ENCODE data around the gene MYO1B. TPM values are rescaled to one million over a fixed set of nuclear protein-coding genes. Genes with fewer than 3 reads are reported as not detected.

MYO1B gene
- total RNA-seq, 1 experiment from 2014 or later: 80.3 TPM

DNA sequence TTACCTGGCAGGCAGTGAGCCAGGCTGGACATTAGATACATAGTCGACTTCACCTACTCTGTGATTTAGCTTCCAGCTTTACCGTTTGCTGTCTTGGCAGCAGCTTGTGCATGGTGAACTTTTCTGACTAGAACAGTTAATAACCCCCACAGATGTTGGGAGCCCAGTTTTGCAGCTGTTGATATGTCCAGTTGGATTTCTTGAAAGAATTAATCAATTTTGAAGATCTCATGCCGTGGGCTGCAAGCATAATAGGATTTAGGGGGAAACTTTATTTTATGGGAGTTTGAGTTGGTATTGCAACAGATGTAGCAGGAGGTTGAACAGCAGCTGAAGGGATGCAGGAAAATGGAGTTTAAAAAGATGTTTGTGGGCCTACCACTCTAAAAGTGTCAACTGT is 13.8 kb downstream of the MYO1B start:
- no TSS peak for BruUV-seq (replicated peaks)
- TF ChIP-seq, protein P1, sequence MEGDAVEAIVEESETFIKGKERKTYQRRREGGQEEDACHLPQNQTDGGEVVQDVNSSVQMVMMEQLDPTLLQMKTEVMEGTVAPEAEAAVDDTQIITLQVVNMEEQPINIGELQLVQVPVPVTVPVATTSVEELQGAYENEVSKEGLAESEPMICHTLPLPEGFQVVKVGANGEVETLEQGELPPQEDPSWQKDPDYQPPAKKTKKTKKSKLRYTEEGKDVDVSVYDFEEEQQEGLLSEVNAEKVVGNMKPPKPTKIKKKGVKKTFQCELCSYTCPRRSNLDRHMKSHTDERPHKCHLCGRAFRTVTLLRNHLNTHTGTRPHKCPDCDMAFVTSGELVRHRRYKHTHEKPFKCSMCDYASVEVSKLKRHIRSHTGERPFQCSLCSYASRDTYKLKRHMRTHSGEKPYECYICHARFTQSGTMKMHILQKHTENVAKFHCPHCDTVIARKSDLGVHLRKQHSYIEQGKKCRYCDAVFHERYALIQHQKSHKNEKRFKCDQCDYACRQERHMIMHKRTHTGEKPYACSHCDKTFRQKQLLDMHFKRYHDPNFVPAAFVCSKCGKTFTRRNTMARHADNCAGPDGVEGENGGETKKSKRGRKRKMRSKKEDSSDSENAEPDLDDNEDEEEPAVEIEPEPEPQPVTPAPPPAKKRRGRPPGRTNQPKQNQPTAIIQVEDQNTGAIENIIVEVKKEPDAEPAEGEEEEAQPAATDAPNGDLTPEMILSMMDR (IDR thresholded peaks at IDR 0.05; ENCODE audit: insufficient read depth in 1 of 2, low read depth in 1 of 2, low read length in 1 of 2, severe bottlenecking in 1 of 2, unreplicated experiment in 1 of 2): no peak
- Histone ChIP-seq H3K36me3 (ENCODE audit: control insufficient read depth, insufficient read depth, low read length) (no peaks in the 10 kb centered on the region), H3K27me3 (replicated peaks; ENCODE audit: control insufficient read depth, insufficient read depth, low read length) (no peaks in the 10 kb centered on the region), H3K4me1 (0 out of 2 replicates have a peak, but pooled peaks cover 7% of the 10 kb centered on the region), H3K4me3 (ENCODE audit: low read depth, low read length) (no peak overlapping the region), H3K9me3 (no peaks in the 10 kb centered on the region)
- no peak for DNase-seq
- H3K36me3 Mint-ChIP-seq (ENCODE audit: insufficient read depth, unreplicated experiment): no peaks in the 10 kb centered on the region
- ChIA-PET POLR2A (no interaction called here), CTCF (no interaction called here)
- H3K4me3 Mint-ChIP-seq (ENCODE audit: unreplicated experiment): no peak overlapping the region
- intact Hi-C loops (cut with micrococcal nuclease; ENCODE audit: unreplicated experiment): no loop called here
- H3K27me3 Mint-ChIP-seq (ENCODE audit: insufficient read depth, unreplicated experiment): no peaks in the 10 kb centered on the region
- H3K27ac Mint-ChIP-seq (ENCODE audit: unreplicated experiment): no peak overlapping the region
- H3K4me1 Mint-ChIP-seq (ENCODE audit: low read depth, unreplicated experiment): peaks cover 17% of the 10 kb centered on the region
- H3K9me3 Mint-ChIP-seq (ENCODE audit: unreplicated experiment): no peaks in the 10 kb centered on the region

DNA sequence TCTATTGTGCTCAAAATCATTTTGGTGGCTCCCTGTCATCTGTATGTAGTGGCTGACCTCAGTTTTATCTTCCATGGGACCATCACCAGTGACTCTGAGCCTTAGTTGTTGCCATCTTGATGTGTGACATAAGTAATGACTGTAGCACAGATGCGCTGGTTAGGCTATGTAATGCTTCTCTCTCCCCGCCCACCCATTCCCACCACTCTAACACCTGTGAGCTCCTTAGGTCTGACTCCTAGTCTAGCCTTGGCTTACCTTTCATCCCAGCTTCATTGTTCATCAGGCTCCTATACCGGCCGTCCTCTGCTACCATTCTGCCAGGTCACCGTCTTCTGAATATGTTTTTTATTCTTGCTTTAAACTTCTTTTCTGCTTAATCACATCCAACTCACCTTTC is 17.2 kb downstream of the MYO1B start:
- POLR2A ChIA-PET: no interaction called here
- CTCF ChIA-PET: no interaction called here
- BruUV-seq (replicated peaks): no TSS peak
- peaks cover 11% of the 10 kb centered on the region for H3K4me1 Mint-ChIP-seq (ENCODE audit: low read depth, unreplicated experiment)
- intact Hi-C loops (cut with micrococcal nuclease; ENCODE audit: unreplicated experiment): no loop called here
- H3K4me1 ChIP-seq: no peaks in the 10 kb centered on the region
- no peak overlapping the region for H3K4me3 ChIP-seq (ENCODE audit: low read depth, low read length)
- H3K9me3 ChIP-seq: no peaks in the 10 kb centered on the region
- no peak overlapping the region for H3K4me3 Mint-ChIP-seq (ENCODE audit: unreplicated experiment)
- H3K36me3 ChIP-seq (ENCODE audit: control insufficient read depth, insufficient read depth, low read length): no peaks in the 10 kb centered on the region
- TF ChIP-seq, protein P1 (IDR thresholded peaks at IDR 0.05; ENCODE audit: insufficient read depth in 1 of 2, low read depth in 1 of 2, low read length in 1 of 2, severe bottlenecking in 1 of 2, unreplicated experiment in 1 of 2): no peak
- H3K27me3 Mint-ChIP-seq (ENCODE audit: insufficient read depth, unreplicated experiment): no peaks in the 10 kb centered on the region
- no peaks in the 10 kb centered on the region for H3K9me3 Mint-ChIP-seq (ENCODE audit: unreplicated experiment)
- H3K27ac Mint-ChIP-seq (ENCODE audit: unreplicated experiment): no peak overlapping the region
- DNase-seq: no peak
- no peaks in the 10 kb centered on the region for H3K36me3 Mint-ChIP-seq (ENCODE audit: insufficient read depth, unreplicated experiment)
- H3K27me3 ChIP-seq (replicated peaks; ENCODE audit: control insufficient read depth, insufficient read depth, low read length): no peaks in the 10 kb centered on the region

DNA sequence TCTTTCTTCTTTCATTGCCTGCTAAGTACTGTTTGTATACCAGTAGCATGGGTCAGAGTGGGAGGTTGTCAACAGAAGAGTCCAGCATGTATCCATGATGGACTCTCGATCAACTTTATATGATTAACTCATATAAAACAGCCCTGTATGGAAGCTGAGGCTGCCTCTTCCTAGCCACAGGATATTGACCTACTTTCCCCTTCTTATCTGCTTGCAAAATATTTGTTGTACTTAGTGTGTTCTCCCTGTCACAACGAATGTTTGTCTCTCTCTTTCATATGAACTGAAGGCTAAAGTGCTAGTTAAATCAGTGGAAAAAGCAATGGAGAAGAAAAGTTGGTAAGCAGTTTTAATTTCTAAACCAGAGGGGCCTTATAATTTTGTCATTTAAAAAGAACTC is 17.8 kb downstream of the MYO1B start:
- ChIA-PET POLR2A (no interaction called here), CTCF (no interaction called here)
- Histone ChIP-seq H3K36me3 (ENCODE audit: control insufficient read depth, insufficient read depth, low read length) (no peaks in the 10 kb centered on the region), H3K9me3 (no peaks in the 10 kb centered on the region), H3K4me3 (ENCODE audit: low read depth, low read length) (no peak overlapping the region), H3K4me1 (no peaks in the 10 kb centered on the region), H3K27me3 (replicated peaks; ENCODE audit: control insufficient read depth, insufficient read depth, low read length) (no peaks in the 10 kb centered on the region)
- DNase-seq: no peak
- H3K36me3 Mint-ChIP-seq (ENCODE audit: insufficient read depth, unreplicated experiment): no peaks in the 10 kb centered on the region
- TF ChIP-seq, protein P1 (IDR thresholded peaks at IDR 0.05; ENCODE audit: insufficient read depth in 1 of 2, low read depth in 1 of 2, low read length in 1 of 2, severe bottlenecking in 1 of 2, unreplicated experiment in 1 of 2): no peak
- H3K4me3 Mint-ChIP-seq (ENCODE audit: unreplicated experiment): no peak overlapping the region
- intact Hi-C loops (cut with micrococcal nuclease; ENCODE audit: unreplicated experiment): no loop called here
- no peaks in the 10 kb centered on the region for H3K9me3 Mint-ChIP-seq (ENCODE audit: unreplicated experiment)
- no TSS peak for BruUV-seq (replicated peaks)
- peaks cover 11% of the 10 kb centered on the region for H3K4me1 Mint-ChIP-seq (ENCODE audit: low read depth, unreplicated experiment)
- no peaks in the 10 kb centered on the region for H3K27me3 Mint-ChIP-seq (ENCODE audit: insufficient read depth, unreplicated experiment)
- H3K27ac Mint-ChIP-seq (ENCODE audit: unreplicated experiment): no peak overlapping the region
